HepG2 (cell line): ENCODE results near the gene AK9. TPM values are rescaled to one million over a fixed set of nuclear protein-coding genes. Genes with fewer than 3 reads are reported as not detected.
A peak's percentile ranks its signal among the peaks of the same experiment; 100 is the strongest.

ENCODE experiments used
- EP300 ChIP-seq, 3 experiments: sonication (generic) in 1 of 3; formaldehyde crosslinking in 1 of 3; IDR thresholded peaks; 2 replicates each; pipeline versions ENCODE4 v1.5.1 to v1.6.1; 2011 to 2020; ENCODE audit warnings: low read depth in 2 of 3, low read length in 2 of 3, borderline replicate concordance in 1 of 3, improper control_type of control experiment in 1 of 3, mild to moderate bottlenecking in 1 of 3, missing genetic modification reagents in 1 of 3, moderate library complexity in 1 of 3
- FLYWCH1 ChIP-seq: sonication (generic); formaldehyde crosslinking; IDR thresholded peaks from 2 replicates; pipeline ENCODE4 v1.8.1; 2023; ENCODE audit warnings: mild to moderate bottlenecking, missing genetic modification reagents
- HMGA1 ChIP-seq: sonication (generic); formaldehyde crosslinking; conservative IDR thresholded peaks from 2 replicates; pipeline ENCODE4 v1.4.0; 2020; ENCODE audit warnings: missing genetic modification reagents
- HOXA5 ChIP-seq: sonication (generic); formaldehyde crosslinking; IDR thresholded peaks from 2 replicates; pipeline ENCODE4 v1.4.0; 2020; ENCODE audit warnings: missing genetic modification reagents
- KDM5B ChIP-seq: sonication (generic); formaldehyde crosslinking; IDR thresholded peaks from 2 replicates; pipeline ENCODE4 v1.4.0; 2020; ENCODE audit warnings: missing genetic modification reagents, mild to moderate bottlenecking, borderline replicate concordance
- SALL1 ChIP-seq: sonication (generic); formaldehyde crosslinking; IDR thresholded peaks from 2 replicates; pipeline ENCODE4 v1.8.0; 2022; ENCODE audit warnings: mild to moderate bottlenecking, missing genetic modification reagents
- SMARCC2 ChIP-seq: fragments of 450-650 bp; IDR thresholded peaks from 2 replicates; pipeline ENCODE4 v1.6.1; 2017; ENCODE audit warnings: antibody characterized with exemption, mild to moderate bottlenecking
- SSRP1 ChIP-seq: IDR thresholded peaks from 2 replicates; pipeline ENCODE4 v1.6.1; 2016; ENCODE audit warnings: control low read depth
- ZNF138 ChIP-seq: sonication (generic); formaldehyde crosslinking; IDR thresholded peaks from 2 replicates; pipeline ENCODE4 v1.5.0; 2020; ENCODE audit warnings: mild to moderate bottlenecking, low read depth, missing genetic modification reagents
- ZNF3 ChIP-seq: IDR thresholded peaks from 2 replicates; pipeline ENCODE4 v1.7.0; 2017; ENCODE audit warnings: inconsistent platforms
- ZNF331 ChIP-seq: sonication (generic); formaldehyde crosslinking; IDR thresholded peaks from 2 replicates; pipeline ENCODE4 v1.4.0; 2020; ENCODE audit warnings: missing genetic modification reagents
- ZNF33A ChIP-seq: sonication (generic); formaldehyde crosslinking; IDR thresholded peaks from 2 replicates; pipeline ENCODE4 v1.5.1; 2020; ENCODE audit warnings: missing genetic modification reagents, mild to moderate bottlenecking, moderate library complexity, borderline replicate concordance
- ZNF83 ChIP-seq: sonication (generic); formaldehyde crosslinking; IDR thresholded peaks from 2 replicates; pipeline ENCODE4 v1.4.0; 2020; ENCODE audit warnings: missing genetic modification reagents, mild to moderate bottlenecking, borderline replicate concordance
- ZNF883 ChIP-seq: sonication (generic); formaldehyde crosslinking; IDR thresholded peaks from 2 replicates; pipeline ENCODE4 v1.5.1; 2020; ENCODE audit warnings: mild to moderate bottlenecking, missing genetic modification reagents; ENCODE audit errors: not compliant biosample characterization
- ZSCAN29 ChIP-seq: sonication (generic); formaldehyde crosslinking; conservative IDR thresholded peaks from 2 replicates; pipeline ENCODE4 v1.4.0; 2020; ENCODE audit warnings: mild to moderate bottlenecking, missing genetic modification reagents
- polyA plus RNA-seq, 8 experiments: library from polyadenylated mRNA; depleted of rRNA in 3 of 8; stranded (reverse) in 7 of 8; unstranded in 1 of 8; fragments of >200 nt; fragmentation: Illumina TruSeq in 4 of 8; extraction: Trizol in 4 of 8; gene quantifications; 2 replicates each; pipeline versions ENCODE4 v1.2.1 to v1.2.3, GENCODE V29; 2011 to 2016; ENCODE audit warnings: low read depth in 4 of 8, missing spikeins in 1 of 8, mixed read lengths in 1 of 8; ENCODE audit not compliant: insufficient read depth in 1 of 8
- total RNA-seq, 5 experiments: library from RNA; depleted of rRNA; stranded (reverse); fragments of >200 nt; fragmentation: Illumina TruSeq; extraction: Trizol; gene quantifications; 2 replicates each; pipeline ENCODE4 v1.2.3, GENCODE V29; 2016; ENCODE audit warnings: low read depth in 1 of 5
- TF ChIP-seq, protein P1 (sequence below): sonication (generic); formaldehyde crosslinking; IDR thresholded peaks from 2 replicates; pipeline ENCODE4 v1.4.0; 2020; ENCODE audit warnings: mild to moderate bottlenecking, missing genetic modification reagents
- TF ChIP-seq, protein P2 (sequence below): sonication (generic); formaldehyde crosslinking; conservative IDR thresholded peaks from 2 replicates; pipeline ENCODE4 v1.4.0; 2020; ENCODE audit warnings: missing genetic modification reagents
- TF ChIP-seq, protein P3 (sequence below): sonication (generic); formaldehyde crosslinking; IDR thresholded peaks from 2 replicates; pipeline ENCODE4 v1.5.1; 2020; ENCODE audit warnings: missing genetic modification reagents, mild to moderate bottlenecking, borderline replicate concordance
- TF ChIP-seq, protein P4 (sequence below): sonication (generic); formaldehyde crosslinking; IDR thresholded peaks from 2 replicates; pipeline ENCODE4 v1.5.0; 2020; ENCODE audit warnings: missing genetic modification reagents

Gene AK9
- total and polyA plus RNA-seq, 2 of the 13 experiments (the other 11 are each of a cell fraction or from before 2014, with no cell fraction given): 3.2 to 4.8 TPM

DNA sequence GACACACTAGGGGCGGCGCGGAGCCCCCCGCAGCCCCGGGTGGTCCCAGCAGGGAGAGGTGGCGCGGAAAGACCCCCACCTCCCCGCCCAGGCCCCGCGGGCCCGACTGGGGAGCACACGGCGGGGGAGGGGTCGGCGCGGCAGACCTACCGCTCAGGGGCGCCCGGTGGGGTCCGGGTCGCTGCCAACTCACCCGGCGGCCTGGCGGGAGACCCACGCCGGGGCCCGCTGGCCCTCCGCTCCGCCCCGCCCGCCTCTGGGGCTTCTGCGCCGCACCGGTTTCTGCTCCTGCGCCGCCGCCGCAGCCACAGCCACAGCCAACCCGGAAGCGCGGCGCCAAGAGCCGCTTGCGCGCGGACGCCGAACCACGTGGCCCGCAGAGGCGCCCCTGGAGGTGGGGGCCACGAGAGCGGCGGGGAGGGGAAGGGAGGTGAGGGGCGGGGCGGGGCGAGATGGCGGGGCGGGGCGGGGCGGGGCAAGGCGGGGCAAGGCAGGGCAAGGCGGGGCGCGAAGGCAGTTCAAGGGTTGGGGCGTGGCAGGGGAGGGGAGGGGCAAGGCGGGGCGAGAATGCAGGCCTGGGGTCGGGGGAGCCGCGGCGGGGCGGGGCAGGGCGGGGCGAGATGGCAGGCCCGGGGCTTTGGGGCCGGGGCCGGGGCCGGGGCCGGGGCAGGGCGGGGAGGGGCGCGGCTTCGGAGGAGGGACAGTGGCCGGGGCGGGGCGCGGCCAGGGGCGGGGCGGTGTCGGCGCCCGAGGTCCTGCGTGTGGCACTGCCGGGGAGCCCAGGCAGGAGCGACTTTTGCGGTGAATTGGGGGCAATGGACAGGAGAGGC, 207.9 kb downstream of the AK9 start, which contains the start of gene ZBTB24 (continued):
- TF ChIP-seq, protein P1, sequence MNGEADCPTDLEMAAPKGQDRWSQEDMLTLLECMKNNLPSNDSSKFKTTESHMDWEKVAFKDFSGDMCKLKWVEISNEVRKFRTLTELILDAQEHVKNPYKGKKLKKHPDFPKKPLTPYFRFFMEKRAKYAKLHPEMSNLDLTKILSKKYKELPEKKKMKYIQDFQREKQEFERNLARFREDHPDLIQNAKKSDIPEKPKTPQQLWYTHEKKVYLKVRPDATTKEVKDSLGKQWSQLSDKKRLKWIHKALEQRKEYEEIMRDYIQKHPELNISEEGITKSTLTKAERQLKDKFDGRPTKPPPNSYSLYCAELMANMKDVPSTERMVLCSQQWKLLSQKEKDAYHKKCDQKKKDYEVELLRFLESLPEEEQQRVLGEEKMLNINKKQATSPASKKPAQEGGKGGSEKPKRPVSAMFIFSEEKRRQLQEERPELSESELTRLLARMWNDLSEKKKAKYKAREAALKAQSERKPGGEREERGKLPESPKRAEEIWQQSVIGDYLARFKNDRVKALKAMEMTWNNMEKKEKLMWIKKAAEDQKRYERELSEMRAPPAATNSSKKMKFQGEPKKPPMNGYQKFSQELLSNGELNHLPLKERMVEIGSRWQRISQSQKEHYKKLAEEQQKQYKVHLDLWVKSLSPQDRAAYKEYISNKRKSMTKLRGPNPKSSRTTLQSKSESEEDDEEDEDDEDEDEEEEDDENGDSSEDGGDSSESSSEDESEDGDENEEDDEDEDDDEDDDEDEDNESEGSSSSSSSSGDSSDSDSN (CRISPR knock-in tag): peak; percentile 44; the same call in 1 of the 2 replicates
- no peak; the same call in 1 of the 2 replicates for TF ChIP-seq KDM5B
- TF ChIP-seq HOXA5: no peak
- TF ChIP-seq HMGA1 (CRISPR knock-in tag): no peak
- no peak for TF ChIP-seq ZNF83 (CRISPR knock-in tag)
- TF ChIP-seq ZNF331: peak; percentile 53; the same call in 1 of the 2 replicates
- TF ChIP-seq, protein P2, sequence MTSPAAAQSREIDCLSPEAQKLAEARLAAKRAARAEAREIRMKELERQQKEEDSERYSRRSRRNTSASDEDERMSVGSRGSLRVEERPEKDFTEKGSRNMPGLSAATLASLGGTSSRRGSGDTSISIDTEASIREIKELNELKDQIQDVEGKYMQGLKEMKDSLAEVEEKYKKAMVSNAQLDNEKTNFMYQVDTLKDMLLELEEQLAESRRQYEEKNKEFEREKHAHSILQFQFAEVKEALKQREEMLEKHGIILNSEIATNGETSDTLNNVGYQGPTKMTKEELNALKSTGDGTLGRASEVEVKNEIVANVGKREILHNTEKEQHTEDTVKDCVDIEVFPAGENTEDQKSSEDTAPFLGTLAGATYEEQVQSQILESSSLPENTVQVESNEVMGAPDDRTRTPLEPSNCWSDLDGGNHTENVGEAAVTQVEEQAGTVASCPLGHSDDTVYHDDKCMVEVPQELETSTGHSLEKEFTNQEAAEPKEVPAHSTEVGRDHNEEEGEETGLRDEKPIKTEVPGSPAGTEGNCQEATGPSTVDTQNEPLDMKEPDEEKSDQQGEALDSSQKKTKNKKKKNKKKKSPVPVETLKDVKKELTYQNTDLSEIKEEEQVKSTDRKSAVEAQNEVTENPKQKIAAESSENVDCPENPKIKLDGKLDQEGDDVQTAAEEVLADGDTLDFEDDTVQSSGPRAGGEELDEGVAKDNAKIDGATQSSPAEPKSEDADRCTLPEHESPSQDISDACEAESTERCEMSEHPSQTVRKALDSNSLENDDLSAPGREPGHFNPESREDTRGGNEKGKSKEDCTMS (CRISPR knock-in tag): no peak
- no peak for TF ChIP-seq ZNF883
- TF ChIP-seq ZNF3 (CRISPR knock-in tag): no peak
- no peak for TF ChIP-seq EP300 (IDR thresholded peaks at IDR 0.05; ENCODE audit: low read depth in 2 of 2, low read length in 2 of 2)
- no peak for TF ChIP-seq EP300 (CRISPR knock-in tag; IDR thresholded peaks at IDR 0.05; ENCODE audit: borderline replicate concordance)
- TF ChIP-seq SMARCC2: no peak
- no peak for TF ChIP-seq ZNF138 (CRISPR knock-in tag)
- TF ChIP-seq ZNF33A: no peak
- TF ChIP-seq, protein P3, sequence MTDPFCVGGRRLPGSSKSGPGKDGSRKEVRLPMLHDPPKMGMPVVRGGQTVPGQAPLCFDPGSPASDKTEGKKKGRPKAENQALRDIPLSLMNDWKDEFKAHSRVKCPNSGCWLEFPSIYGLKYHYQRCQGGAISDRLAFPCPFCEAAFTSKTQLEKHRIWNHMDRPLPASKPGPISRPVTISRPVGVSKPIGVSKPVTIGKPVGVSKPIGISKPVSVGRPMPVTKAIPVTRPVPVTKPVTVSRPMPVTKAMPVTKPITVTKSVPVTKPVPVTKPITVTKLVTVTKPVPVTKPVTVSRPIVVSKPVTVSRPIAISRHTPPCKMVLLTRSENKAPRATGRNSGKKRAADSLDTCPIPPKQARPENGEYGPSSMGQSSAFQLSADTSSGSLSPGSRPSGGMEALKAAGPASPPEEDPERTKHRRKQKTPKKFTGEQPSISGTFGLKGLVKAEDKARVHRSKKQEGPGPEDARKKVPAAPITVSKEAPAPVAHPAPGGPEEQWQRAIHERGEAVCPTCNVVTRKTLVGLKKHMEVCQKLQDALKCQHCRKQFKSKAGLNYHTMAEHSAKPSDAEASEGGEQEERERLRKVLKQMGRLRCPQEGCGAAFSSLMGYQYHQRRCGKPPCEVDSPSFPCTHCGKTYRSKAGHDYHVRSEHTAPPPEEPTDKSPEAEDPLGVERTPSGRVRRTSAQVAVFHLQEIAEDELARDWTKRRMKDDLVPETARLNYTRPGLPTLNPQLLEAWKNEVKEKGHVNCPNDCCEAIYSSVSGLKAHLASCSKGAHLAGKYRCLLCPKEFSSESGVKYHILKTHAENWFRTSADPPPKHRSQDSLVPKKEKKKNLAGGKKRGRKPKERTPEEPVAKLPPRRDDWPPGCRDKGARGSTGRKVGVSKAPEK: no peak
- no peak for TF ChIP-seq ZSCAN29 (CRISPR knock-in tag)
- no peak for TF ChIP-seq FLYWCH1 (CRISPR knock-in tag)
- TF ChIP-seq SALL1 (CRISPR knock-in tag): peak; percentile 64
- TF ChIP-seq SSRP1 (CRISPR knock-in tag): no peak
- TF ChIP-seq, protein P4, sequence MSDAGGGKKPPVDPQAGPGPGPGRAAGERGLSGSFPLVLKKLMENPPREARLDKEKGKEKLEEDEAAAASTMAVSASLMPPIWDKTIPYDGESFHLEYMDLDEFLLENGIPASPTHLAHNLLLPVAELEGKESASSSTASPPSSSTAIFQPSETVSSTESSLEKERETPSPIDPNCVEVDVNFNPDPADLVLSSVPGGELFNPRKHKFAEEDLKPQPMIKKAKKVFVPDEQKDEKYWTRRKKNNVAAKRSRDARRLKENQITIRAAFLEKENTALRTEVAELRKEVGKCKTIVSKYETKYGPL: no peak
